CD4-positive, alpha-beta T cell treated with Interleukin-4 for 4 hours (primary cell): ENCODE data around the gene COL15A1.
"Not testable (repeated sequence)": the region's sequence is repeated elsewhere in the genome, so short reads cannot be mapped to it uniquely, and the experiment has no call there.

ENCODE experiments used
- DNase-seq: peaks from one replicate; pipeline ENCODE4 v3.0.0-alpha.2; 2020

COL15A1 gene

DNA sequence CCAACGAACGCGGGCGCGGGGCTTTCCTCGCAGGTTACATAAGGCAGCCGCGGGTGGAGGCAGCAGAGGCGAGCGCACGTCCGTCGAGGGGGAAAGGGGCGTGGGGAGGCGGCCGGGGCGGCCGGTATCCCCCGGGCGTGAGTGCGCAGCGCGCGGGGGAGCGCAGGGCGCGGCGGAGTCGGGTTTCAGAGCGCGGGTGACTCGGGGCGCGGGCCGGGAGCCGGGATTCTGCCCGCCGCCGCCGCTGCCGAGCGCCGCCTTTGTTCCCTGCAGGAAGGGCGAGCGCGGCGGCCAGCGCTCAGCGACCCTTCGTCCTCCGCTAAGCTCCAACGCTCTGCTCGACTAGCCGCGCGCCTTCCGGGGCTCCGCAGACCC lies at the start of gene COL15A1:
Gene COL15A1 (plus strand): TSS at position 226 of the 375 bp plus-strand sequence. CDS start 155 bp downstream, outside the sequence.
- DNase-seq: no peak

DNA sequence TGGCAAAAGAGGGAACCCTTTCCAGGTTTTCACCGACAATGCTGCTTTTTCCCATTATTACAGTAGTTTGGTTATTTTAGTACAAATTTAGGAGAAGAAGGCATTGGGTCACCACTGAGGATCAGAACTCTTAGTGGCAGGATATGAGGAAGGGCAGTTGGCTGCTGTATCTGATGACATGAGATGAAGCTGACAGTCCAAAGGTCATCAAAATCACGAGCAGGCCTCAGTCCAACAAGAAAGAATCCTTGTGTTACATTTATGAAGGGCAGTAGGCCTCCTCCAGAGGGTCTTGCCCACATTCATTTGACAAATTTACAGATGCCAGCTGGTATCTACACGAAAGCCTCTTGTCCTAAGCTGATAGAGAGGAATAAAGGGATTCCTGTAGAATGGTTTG lies 49.5 kb upstream of the COL15A1 start:
- DNase-seq: no peak

GRCh38 chr9:98894761-98895160 lies 48.9 kb upstream of the COL15A1 start:
- no peak for DNase-seq

DNA sequence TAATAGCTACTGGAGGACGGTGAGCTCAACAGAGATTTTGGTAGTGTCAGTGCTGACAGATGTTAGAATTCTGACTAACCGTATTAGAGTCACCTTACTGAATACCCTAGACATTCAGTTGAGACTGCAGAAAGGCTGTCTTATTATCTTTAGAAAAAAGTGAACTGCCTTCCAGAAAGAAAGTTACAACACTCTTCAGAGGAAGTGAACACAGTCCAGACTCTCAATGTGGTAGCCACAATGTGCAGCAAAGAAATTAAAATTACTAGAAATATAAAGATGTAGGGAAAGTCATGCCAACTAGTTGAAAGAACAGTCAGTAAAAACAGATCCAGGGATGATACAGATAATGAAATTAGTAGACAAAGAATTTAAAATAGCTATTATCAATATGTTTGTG lies 47.1 kb upstream of the COL15A1 start:
- no peak for DNase-seq

DNA sequence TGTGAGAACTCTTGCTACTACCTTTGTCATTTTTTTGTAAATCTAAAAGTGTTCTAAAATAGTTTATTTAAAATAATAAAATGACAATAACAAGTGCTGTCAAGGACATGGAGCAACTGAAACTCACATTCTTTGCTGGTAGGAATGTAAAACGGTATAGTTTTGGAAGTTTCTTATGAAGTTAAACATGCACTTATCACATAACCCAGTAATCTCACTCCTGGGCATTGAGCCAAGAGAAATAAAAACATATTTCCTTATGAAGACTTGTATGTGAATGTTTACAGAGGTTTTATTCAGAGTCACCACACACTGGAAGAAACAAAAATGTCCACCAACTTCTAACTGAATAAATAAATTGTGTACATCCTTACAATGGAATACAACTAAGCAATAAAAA lies 46.0 kb upstream of the COL15A1 start:
- DNase-seq: no peak

DNA sequence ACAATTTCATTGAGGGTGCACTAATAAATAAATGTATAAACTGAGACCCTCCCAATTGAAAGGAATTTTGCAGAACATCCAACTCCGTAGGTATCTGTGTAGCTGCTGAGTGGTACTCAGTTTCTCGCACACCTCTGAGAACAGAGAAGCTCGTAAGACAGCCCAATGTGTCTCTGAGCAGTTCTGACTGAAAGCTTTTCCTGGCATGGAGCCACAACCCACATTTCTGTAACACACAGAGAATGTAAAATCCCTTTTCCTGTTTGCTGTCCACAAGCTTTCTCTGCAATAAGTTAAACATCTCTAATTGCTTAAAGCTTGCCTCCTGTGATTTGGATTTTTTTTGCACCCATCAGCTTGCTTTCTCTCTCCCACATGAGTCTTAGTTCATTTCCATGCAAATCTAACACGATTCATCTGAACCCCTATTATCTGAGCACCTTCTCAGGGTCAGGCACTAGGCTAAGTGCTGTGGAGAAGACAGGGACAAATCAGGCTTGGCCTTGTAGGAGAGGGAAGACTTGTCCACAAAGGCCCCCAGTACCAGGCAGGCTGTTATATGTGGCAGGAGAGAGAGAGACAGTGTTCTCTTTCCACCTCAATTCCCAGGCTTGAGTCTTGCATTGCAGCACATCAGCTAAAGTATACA lies 44.2 kb upstream of the COL15A1 start:
- no peak for DNase-seq

- no peak for DNase-seq
These were observed 43.5 kb upstream of the COL15A1 start for GRCh38 chr9:98900244-98900643.

DNA sequence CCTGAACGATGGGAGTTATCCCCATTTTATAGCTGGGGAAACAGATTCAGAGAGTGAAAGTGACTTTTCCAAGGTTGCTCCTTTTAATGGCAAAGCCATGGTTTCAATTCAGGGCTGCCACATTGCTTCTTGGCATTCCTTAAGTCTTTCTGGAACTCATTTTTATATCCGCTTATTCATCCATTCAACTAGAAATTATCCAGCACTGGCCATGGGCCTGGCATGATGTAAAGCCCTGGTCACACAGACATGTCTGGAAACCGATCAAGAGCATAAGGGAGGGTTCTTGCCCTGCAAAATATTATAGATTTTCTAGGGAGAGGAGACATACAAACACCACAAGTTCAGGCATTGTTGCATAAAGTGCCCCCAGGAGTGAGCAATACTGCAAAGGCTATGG lies 43.0 kb upstream of the COL15A1 start:
- DNase-seq: no peak

- not testable (repeated sequence) for DNase-seq
These were observed 41.9 kb upstream of the COL15A1 start for GRCh38 chr9:98901843-98902242.

DNA sequence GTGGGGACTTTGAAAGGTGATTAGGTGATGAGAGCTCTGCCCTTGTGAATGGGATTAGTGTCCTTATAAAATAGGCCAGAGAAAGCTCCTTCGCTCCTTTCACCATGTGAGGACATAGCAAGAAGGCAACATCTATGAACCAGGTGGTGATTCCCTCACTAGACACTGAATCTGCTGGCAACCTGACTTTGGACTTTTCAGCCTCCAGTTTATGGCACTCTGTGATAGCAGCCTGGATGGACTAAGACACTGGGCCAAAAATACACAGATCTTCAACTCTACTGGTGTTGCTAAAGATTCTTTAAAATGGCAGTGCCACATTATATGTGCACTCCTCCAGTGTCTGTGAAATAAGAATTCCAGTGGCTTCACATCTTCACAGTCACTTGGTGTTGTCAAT lies 41.2 kb upstream of the COL15A1 start:
- DNase-seq: no peak

- DNase-seq: no peak
These were observed 40.8 kb upstream of the COL15A1 start for GRCh38 chr9:98902925-98903324.

- DNase-seq: no peak
These were observed 39.7 kb upstream of the COL15A1 start for GRCh38 chr9:98903961-98904411.

DNA sequence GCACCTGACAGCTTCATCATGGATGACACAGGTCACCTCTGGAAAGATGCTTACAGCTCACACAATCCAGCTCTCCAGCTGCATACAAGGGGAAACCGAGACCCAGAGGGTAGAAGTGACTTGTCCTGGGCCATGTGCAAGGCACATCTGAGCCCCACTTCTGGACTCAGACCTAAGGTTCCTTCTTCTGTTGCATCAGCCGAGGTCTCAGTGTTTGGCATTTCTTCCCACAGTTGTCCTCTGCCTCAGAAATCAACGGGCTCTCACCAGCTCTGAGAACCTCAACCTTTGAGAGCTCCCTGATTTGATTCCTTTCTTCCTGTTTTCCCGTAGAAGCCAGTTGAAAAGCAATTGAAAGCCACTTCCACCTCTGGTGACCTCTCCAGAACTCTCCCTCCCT lies 38.7 kb upstream of the COL15A1 start:
- DNase-seq: no peak

DNA sequence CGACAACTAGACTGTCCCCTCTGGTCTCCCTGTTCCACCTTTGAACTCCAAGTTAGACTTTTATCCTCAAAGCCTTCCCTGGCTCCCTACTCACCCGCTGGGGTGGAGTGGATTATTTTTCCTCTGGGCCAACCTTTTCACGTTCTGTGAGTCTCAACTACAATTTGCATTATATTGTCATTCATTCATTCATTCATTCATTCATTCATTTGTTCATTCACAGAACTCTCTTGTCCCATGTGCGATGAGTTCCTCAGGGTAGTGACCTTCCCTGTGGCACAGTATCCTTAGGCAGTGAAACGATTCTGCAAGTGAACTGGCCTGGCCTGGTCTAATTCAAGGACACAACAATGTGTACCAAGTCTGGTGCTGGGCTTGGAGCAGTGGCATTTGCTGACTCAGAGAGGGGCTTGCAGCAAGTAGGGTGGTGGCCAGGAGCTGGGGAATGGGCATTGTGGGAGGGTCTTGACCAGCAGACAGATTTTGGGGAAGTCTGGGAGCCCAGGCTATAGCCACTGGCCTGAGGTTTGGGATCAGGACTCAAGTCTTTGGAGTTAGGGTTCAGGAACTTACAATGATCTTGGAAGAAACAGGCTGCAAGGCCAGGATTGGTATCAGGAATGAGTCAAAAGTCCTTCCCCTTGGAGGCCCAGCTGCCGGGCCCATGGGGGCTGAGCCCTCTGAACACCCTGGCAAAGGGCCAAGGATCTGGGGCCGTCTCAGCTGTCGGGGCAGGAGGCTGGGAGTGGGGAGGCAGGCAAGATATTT lies 37.2 kb upstream of the COL15A1 start:
- DNase-seq: no peak

DNA sequence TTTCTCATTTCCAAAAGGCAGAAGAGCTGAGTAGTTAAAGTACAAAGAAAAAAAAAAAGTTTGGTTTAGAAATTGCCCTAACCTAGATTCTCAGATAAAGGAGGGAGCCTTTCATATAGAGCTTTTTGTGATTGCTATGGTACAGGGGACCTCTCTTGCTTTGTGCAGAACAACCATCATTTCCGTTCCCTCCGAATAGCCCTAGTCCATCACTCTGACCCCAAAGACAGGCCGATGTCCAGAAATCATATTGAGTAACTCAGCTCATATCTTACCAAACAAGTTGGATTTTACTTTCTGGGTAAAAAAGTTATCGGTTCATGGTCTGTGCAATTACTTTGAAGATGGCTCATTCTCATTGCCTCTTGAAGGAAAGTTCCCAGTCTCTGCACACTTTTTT lies 36.7 kb upstream of the COL15A1 start:
- DNase-seq: no peak

DNA sequence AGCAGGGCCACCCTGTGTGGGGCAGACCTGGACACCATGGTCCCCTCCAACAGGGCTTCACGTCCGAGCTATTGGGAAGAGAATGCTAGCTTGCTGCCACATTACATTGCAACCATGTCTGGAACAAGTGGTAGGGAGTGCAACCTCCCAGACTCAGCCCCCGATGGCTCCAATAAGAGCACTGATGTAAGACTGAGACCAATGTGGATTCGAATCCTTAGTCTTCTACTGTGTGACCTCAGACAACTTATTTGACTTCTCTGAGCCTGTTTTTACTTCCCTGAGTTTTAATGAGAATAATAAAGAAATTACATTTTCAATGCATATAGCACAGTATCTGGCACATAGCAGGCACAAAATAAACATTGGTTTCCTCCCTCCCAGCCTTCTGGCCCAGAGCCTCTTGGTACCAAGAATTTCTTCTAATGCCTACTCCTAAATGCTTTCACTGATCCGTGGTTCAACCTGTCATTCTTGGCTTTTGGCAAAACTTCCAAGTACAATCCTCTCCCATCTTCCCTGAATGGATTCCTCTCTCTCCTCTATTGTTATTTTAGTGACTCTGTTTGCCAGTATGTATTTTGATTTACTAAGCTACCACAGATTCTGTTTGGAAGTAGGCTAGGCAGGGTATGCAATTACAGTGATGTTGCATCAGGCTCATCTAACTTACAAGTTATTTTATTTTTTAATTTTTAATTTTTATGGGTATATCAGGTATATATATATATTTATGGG lies 34.6 kb upstream of the COL15A1 start:
- DNase-seq: no peak

DNA sequence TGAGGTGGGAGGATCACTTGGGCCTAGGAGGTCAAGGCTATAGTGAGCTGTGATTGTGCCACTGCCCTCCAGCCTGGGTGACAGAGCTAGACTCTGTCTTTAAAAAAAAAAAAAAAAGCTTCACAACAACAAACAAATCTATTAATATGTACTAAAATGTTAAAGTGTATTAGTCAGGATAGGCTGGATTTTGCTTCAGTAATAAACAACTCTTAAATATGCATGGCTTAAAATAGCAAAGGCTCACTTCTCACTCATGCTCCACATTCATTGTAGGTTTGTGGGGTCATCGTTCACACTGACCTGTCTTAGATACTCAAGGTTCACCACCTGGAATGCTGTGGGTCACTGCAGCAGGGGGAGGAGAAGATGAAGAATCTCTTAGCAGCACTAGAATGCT lies 33.8 kb upstream of the COL15A1 start:
- no peak for DNase-seq

- DNase-seq: no peak
These were observed 32.7 kb upstream of the COL15A1 start for GRCh38 chr9:98911042-98911441.

DNA sequence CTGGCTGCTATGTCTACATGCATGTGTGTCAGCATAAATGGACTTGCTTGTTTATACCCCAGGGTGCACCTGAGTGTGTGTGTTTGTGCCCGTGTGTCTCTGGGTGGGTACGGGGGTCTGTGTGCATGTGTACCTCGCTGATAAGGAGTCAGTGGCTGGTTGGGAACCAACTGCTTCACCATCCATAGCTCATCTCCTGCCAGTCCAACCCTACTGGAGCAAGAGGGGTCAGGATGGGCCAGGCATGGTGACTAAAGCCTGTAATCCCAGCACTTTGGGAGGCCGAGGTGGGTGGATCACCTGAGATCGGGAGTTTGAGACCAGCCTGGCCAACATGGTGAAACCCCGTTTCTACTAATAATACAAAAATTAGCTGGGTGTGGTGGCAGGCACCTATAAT lies 32.0 kb upstream of the COL15A1 start:
- not testable (repeated sequence) for DNase-seq

DNA sequence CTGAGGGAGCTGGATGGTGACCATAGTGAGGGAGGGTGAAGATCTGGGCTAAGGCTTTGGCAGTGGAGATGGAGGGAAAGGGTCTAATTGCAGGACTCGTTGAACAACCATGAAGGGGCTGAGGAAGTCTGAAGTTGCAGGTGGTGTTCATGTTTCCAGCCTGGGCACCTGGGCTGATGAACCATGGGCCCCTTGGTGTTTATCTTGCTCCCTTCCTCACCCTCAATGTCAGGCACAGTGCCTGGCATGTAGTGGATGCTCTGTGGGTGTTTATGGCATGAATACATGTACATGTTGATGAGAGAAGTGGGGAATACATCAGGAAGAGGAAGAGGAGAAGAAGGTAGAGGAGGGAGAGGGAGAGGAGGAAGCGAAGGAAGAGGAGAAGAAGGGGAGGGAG lies 31.3 kb upstream of the COL15A1 start:
- DNase-seq: no peak

GRCh38 chr9:98913044-98913443 lies 30.7 kb upstream of the COL15A1 start:
- DNase-seq: no peak

DNA sequence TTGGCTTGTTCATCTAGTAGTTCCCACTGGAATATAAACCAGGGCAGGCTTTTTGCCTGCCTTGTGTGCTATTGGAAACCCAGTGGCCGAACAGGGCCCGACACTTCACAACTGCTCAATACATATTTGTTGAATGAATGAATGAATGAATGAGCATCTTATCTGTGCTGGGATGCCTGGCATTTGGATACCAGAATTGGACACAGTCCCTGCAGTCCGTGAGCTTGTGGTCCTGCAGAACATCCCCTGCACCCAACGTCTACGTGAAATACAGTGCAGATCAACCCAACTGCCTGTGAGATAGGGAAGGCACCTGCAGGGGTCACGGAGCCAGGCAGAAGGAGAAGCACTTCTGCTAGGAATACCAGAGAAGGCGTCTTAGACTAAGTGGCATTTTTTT lies 30.0 kb upstream of the COL15A1 start:
- no peak for DNase-seq

DNA sequence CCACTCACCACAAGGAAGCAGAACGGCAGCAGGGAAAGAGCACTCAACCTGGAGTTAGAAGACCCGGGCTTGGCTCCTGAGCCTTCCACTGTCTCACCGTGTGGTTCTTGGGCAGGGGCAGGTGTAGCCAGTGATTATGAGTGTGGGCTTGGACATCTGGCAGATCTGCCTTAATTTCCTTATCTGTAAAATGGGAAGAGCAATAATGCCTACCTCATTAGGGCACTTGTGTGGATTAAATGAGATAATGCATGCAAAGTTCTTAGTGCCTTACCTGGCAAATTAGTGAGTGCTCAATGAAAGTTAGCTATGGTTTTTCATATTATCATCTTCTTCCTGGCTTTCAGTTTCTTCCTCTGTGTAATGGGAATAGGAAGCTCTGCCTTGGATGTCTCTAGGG lies 28.1 kb upstream of the COL15A1 start:
- DNase-seq: no peak

GRCh38 chr9:98916660-98917059 lies 27.0 kb upstream of the COL15A1 start:
- DNase-seq: no peak
